SH-SY5Y (cell line): ENCODE measurements around the gene ADGRG1.

ENCODE experiments used
- GATA2 ChIP-seq: IDR thresholded peaks from 2 replicates; pipeline ENCODE4 v1.6.1; 2011; ENCODE audit warnings: mild to moderate bottlenecking, low read depth, low read length
- GATA3 ChIP-seq: IDR thresholded peaks from 2 replicates; pipeline ENCODE4 v1.6.1; 2011; ENCODE audit warnings: low read depth, mild to moderate bottlenecking, low read length, moderate library complexity

Gene ADGRG1

GRCh38 chr16:57666353-57667047 is 38.1 kb downstream of the ADGRG1 start:
- TF ChIP-seq GATA2: no peak
- TF ChIP-seq GATA3: no peak

- TF ChIP-seq GATA3: no peak
- TF ChIP-seq GATA2: no peak
Measured at GRCh38 chr16:57667048-57667525, 38.7 kb downstream of the ADGRG1 start.

- no peak for TF ChIP-seq GATA3
- TF ChIP-seq GATA2: no peak
Measured at GRCh38 chr16:57667526-57668262, 39.3 kb downstream of the ADGRG1 start.

GRCh38 chr16:57668263-57668571 is 39.8 kb downstream of the ADGRG1 start, which contains the start of gene ADGRG3:
Gene ADGRG3 (plus strand): TSS chr16:57668306. CDS start chr16:57668348, 42 bp downstream.
- no peak for TF ChIP-seq GATA3
- TF ChIP-seq GATA2: no peak

GRCh38 chr16:57668630-57669475 is 40.4 kb downstream of the ADGRG1 start:
- TF ChIP-seq GATA2 (no peak), GATA3 (no peak)

- no peak for TF ChIP-seq GATA2
- no peak for TF ChIP-seq GATA3
Measured at GRCh38 chr16:57669476-57670162, 41.2 kb downstream of the ADGRG1 start.

- TF ChIP-seq GATA3 (no peak), GATA2 (no peak)
Measured at GRCh38 chr16:57670196-57670595, 41.8 kb downstream of the ADGRG1 start.

GRCh38 chr16:57672416-57672815 is 44.0 kb downstream of the ADGRG1 start:
- TF ChIP-seq GATA3: no peak
- TF ChIP-seq GATA2: no peak

- TF ChIP-seq GATA3: no peak
- TF ChIP-seq GATA2: no peak
Measured at GRCh38 chr16:57672824-57673223, 44.4 kb downstream of the ADGRG1 start.

- no peak for TF ChIP-seq GATA2
Measured at GRCh38 chr16:57675741-57676551, 47.5 kb downstream of the ADGRG1 start.

GRCh38 chr16:57676553-57677085 is 48.2 kb downstream of the ADGRG1 start:
- TF ChIP-seq GATA3 (no peak), GATA2 (no peak)

GRCh38 chr16:57677622-57678369 is 49.4 kb downstream of the ADGRG1 start:
- TF ChIP-seq GATA2 (no peak), GATA3 (no peak)

GRCh38 chr16:57679016-57679415 is 50.6 kb downstream of the ADGRG1 start:
- TF ChIP-seq GATA3 (no peak), GATA2 (no peak)
